ENCODE data around the gene RALGAPA2. TPM values are rescaled to one million over a fixed set of nuclear protein-coding genes. Genes with fewer than 3 reads are reported as not detected.

RALGAPA2 gene
- total RNA-seq, 1 donor from 2014 or later: 52.0 TPM

- ATAC-seq: no peak
- intact Hi-C loops (cut with DNase I): no loop called here
- no peak for DNase-seq (ENCODE audit: low spot score)
These were observed 106.4 kb downstream of the RALGAPA2 start for GRCh38 chr20:20606050-20606449.

DNA sequence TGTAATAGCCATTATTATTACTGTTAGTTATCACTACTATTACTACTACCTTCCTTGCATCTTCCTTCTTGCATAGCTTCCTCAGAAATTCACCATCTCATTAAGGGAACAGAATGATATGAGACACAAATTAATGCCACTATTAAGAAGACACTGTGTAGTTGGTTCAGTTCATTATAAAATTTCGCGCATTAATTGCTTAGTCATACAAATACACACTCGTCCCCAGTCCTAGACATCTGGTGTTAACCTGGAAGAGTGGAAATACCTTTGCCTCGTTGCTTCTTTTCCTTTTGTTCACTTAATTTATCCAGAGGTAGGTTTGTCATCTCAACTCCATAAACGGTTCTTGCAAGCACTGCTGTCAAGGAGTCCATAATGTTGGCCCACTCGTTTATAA lies 107.5 kb downstream of the RALGAPA2 start:
- ATAC-seq (no peak), DNase-seq (ENCODE audit: low spot score) (no peak)
- intact Hi-C loops (cut with DNase I): no loop called here

GRCh38 chr20:20604357-20604756 lies 108.1 kb downstream of the RALGAPA2 start:
- no peak for DNase-seq (ENCODE audit: low spot score)
- no peak for ATAC-seq
- intact Hi-C loops (cut with DNase I): no loop called here

GRCh38 chr20:20603339-20603990 lies 109.0 kb downstream of the RALGAPA2 start:
- DNase-seq (ENCODE audit: low spot score) (no peak), ATAC-seq (no peak)
- intact Hi-C loops (cut with DNase I): no loop called here

DNA sequence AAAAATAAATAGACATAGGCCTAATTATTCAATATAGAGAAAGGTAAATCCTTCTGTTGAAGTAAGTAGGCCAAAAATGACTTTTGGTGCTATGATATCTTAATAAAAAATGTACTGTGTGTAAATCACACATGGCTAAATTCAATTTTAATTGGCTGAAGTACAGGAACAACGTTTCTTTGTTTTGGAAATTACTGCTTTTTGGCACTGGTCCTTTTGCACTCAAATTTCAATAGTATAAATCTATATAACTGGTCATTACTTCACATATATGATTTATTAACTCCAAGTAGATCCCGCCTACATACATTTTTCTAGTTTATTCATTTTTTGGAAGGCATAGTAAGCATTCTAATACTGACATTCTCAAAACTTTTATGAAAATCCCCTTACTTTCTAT lies 114.5 kb downstream of the RALGAPA2 start:
- DNase-seq (ENCODE audit: low spot score): no peak
- intact Hi-C loops (cut with DNase I): no loop called here
- no peak for ATAC-seq

DNA sequence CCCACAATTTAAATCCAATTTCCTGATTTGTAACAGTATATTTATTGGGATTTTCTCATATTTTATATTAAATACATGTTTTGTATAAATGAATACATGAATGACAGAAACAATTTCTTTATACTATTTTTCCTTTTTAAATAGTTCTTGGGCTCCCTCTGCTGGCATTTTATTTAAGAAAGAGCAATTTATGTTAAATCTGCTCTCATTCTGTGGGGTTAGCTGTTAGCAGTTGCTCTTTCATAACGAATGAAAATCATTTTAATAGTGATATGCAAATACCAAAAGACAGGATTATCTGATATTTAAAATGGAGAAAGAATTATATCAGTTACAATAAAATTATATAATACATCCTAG lies 118.3 kb downstream of the RALGAPA2 start:
- intact Hi-C loops (cut with DNase I): no loop called here
- peak; percentile 46 for ATAC-seq
- no peak for DNase-seq (ENCODE audit: low spot score)

GRCh38 chr20:20593447-20594170 lies 118.8 kb downstream of the RALGAPA2 start:
- DNase-seq (ENCODE audit: low spot score) (no peak), ATAC-seq (peak; percentile 85)
- intact Hi-C loops (cut with DNase I): no loop called here

DNA sequence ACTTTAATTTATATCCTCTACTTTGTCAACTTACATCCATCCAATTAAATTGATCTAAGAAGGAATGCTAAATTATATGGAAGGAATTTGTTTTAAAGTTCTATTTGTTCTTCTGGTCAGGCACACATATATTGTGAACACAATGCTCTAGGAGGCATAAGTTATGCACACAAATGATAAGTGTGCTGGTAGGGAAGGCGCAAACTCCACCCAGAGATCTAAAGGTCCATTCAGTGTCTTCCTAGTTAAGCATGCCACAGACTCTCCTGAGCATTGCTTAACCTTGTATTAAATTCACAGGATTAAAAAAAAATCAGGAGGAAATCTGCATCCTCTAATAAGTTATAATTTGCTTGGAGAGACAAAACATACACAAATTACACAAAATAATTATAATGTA lies 127.3 kb downstream of the RALGAPA2 start:
- intact Hi-C loops (cut with DNase I): no loop called here
- ATAC-seq (no peak), DNase-seq (ENCODE audit: low spot score) (no peak)

DNA sequence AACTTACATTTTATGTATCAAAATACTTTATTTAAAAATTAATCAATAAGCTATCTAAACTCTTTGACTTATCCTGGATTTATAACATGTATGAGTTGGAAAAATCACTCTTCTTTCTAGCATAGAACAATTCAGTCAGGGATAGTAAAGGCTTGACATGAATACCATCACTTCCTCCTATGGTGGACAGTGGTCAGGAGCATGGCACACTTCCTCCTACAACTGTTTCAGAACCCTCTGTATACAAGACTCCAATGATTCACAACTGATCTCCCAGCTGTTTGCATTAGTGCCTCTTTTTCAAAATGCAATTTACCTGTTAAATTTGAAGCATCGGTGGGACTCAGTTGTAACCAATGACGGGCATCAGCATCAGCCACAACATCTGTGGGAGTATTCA lies 129.7 kb downstream of the RALGAPA2 start:
- ATAC-seq: no peak
- intact Hi-C loops (cut with DNase I): no loop called here
- DNase-seq (ENCODE audit: low spot score): no peak

- ATAC-seq: no peak
- intact Hi-C loops (cut with DNase I): no loop called here
These were observed 132.3 kb downstream of the RALGAPA2 start for GRCh38 chr20:20580139-20580538.

GRCh38 chr20:20578838-20579237 lies 133.6 kb downstream of the RALGAPA2 start:
- no peak for DNase-seq (ENCODE audit: low spot score)
- intact Hi-C loops (cut with DNase I): no loop called here
- ATAC-seq: no peak

More at GRCh38 chr20:20580139-20580538, 132.3 kb downstream of the RALGAPA2 start:
- no peak for DNase-seq (ENCODE audit: low spot score)

DNA sequence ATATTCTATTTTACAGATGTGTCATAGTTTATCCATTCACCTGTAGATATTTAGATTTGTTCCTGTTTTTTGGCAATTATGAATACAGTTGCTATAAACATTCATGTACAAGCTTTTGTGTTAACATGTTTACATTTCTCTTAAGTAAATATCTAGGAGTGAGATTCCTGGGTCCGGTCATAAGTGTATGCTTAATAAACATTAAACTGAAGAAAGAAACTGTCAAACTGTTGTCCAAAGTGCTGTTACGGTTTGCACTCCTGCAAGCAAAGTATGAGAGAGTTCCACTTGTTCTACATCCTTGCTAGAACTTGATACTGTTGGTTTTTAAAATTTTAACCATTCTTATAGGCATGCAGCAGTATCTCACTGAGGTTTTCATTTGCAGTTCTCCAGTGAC lies 138.6 kb downstream of the RALGAPA2 start:
- ATAC-seq: no peak
- intact Hi-C loops (cut with DNase I): loop anchor here (5.0 kb wide), 1 partner anchor 211 kb away; no protein-coding TSS in a partner anchor
- DNase-seq (ENCODE audit: low spot score): no peak

- DNase-seq (ENCODE audit: low spot score) (no peak), ATAC-seq (no peak)
- intact Hi-C loops (cut with DNase I): loop anchor here (5.0 kb wide), 1 partner anchor 209 kb away; no protein-coding TSS in a partner anchor
These were observed 141.2 kb downstream of the RALGAPA2 start for GRCh38 chr20:20571068-20571780.

- intact Hi-C loops (cut with DNase I): no loop called here
- ATAC-seq (no peak), DNase-seq (ENCODE audit: low spot score) (no peak)
These were observed 143.7 kb downstream of the RALGAPA2 start for GRCh38 chr20:20568604-20569205.

- intact Hi-C loops (cut with DNase I): no loop called here
- DNase-seq (ENCODE audit: low spot score) (no peak), ATAC-seq (no peak)
These were observed 144.7 kb downstream of the RALGAPA2 start for GRCh38 chr20:20567712-20568111.

GRCh38 chr20:20566516-20566915 lies 145.9 kb downstream of the RALGAPA2 start:
- ATAC-seq (no peak), DNase-seq (ENCODE audit: low spot score) (no peak)
- intact Hi-C loops (cut with DNase I): no loop called here

GRCh38 chr20:20564279-20564678 lies 148.2 kb downstream of the RALGAPA2 start:
- DNase-seq (ENCODE audit: low spot score): no peak
- intact Hi-C loops (cut with DNase I): no loop called here
- ATAC-seq: no peak

- intact Hi-C loops (cut with DNase I): no loop called here
These were observed 149.9 kb downstream of the RALGAPA2 start for GRCh38 chr20:20562507-20562906.

DNA sequence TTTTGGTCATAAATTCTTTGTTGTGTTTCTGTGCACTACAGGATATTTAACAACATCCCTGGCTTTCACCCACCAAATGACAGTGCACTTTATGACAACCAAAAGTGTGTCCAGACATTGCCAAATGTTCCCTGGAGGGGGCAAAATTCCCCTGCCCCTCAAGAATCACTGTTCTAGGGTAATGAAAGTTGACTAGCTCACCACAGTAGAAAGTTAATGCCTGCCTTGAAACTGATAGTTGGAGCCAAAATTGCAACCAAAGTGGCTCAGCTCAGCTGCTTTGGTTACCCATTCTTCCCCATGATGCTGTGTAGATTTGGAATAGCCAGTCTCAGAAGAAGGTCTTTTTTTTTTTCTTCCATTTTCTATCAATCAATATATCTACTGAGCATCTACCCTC lies 150.6 kb downstream of the RALGAPA2 start:
- ATAC-seq: no peak
- DNase-seq (ENCODE audit: low spot score): no peak

More at GRCh38 chr20:20562507-20562906, 149.9 kb downstream of the RALGAPA2 start:
- ATAC-seq (no peak), DNase-seq (ENCODE audit: low spot score) (no peak)

DNA sequence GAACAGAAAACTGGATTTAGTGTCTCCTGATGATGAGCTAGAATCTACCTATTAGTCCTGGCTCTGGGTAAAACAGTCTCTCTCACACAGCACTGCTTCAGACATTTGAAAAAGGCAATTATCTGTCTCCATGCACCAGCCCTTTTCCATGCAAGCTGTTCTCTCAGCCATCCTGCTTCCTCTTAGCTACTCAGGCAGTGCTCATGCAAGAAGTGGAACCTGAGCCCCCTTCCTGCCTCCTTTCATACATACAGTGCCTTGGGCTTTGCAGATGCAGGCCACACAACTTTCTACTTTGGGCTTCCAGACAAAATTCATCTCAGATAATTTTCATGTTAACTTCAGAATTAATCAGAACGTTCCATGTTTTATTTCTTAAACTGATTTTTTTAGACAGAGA lies 151.3 kb downstream of the RALGAPA2 start:
- DNase-seq (ENCODE audit: low spot score) (no peak), ATAC-seq (no peak)
- intact Hi-C loops (cut with DNase I): no loop called here

More for the DNA sequence above, 150.6 kb downstream of the RALGAPA2 start:
- intact Hi-C loops (cut with DNase I): no loop called here

All from sciatic nerve (tissue), 2 donors.